ENCODE data around the gene REEP1.

Gene REEP1

GRCh38 chr2:86171295-86171694 lies 166.1 kb downstream of the REEP1 start:
- no peaks in the 10 kb centered on the region for H3K27me3 ChIP-seq (ENCODE audit: control insufficient read depth, insufficient read depth, low read length)
- no peak overlapping the region for H3K4me3 ChIP-seq (ENCODE audit: low read depth, low read length)
- H3K27ac ChIP-seq (ENCODE audit: low read depth, low read length) = no peak overlapping the region
- peaks cover 86% of the 10 kb centered on the region for H3K36me3 ChIP-seq (ENCODE audit: control insufficient read depth, insufficient read depth, low read length)
- no peaks in the 10 kb centered on the region for H3K4me1 ChIP-seq (ENCODE audit: control insufficient read depth, insufficient read depth, low read length)
- no peaks in the 10 kb centered on the region for H3K9me3 ChIP-seq (ENCODE audit: control insufficient read depth, insufficient read depth, low read length)
- H3K9ac ChIP-seq (ENCODE audit: low read depth, low read length) = no peak overlapping the region

- Histone ChIP-seq H3K4me1 (ENCODE audit: control insufficient read depth, insufficient read depth, low read length) (no peaks in the 10 kb centered on the region), H3K9me3 (ENCODE audit: control insufficient read depth, insufficient read depth, low read length) (no peaks in the 10 kb centered on the region), H3K36me3 (ENCODE audit: control insufficient read depth, insufficient read depth, low read length) (peaks cover 85% of the 10 kb centered on the region), H3K4me3 (ENCODE audit: low read depth, low read length) (no peak overlapping the region), H3K9ac (ENCODE audit: low read depth, low read length) (no peak overlapping the region), H3K27me3 (ENCODE audit: control insufficient read depth, insufficient read depth, low read length) (no peaks in the 10 kb centered on the region), H3K27ac (ENCODE audit: low read depth, low read length) (no peak overlapping the region)
Measured at GRCh38 chr2:86170449-86170848, 167.0 kb downstream of the REEP1 start.

All from HUES48 (cell line).